Measurements from ENCODE around the gene GRK5.

DNA sequence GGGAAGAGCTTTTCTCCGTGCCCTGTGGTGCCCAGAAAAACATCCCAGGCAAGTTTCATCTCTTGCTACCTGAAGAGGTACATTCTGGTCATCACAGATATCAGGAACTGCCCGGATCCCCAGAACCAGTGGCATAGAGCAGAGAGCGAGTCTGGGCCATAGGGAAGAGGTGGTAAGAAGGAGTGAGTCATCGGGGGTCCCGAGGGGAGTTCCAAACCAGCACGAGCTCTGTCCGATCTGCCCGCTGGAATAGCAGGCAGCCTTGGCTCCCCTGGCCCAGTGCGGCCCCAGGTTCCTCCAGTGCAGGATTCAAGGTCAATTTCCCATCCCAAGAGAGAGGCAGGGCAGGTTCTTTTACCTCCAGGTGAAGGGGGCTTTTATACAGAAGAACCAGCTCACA, 210.5 kb downstream of the GRK5 start:
- no peak for TF ChIP-seq EZH2phosphoT487 (IDR thresholded peaks at IDR 0.05; ENCODE audit: insufficient read depth, low read depth)
- no peak for TF ChIP-seq EZH2 (IDR thresholded peaks at IDR 0.05; ENCODE audit: insufficient read depth, poor library complexity, severe bottlenecking)
